Karpas-422 (cell line): ENCODE results near the gene RBL2. TPM values are rescaled to one million over a fixed set of nuclear protein-coding genes. Genes with fewer than 3 reads are reported as not detected.
A peak's percentile ranks its signal among the peaks of the same experiment; 100 is the strongest.
"Not testable (repeated sequence)": the region's sequence is repeated elsewhere in the genome, so short reads cannot be mapped to it uniquely, and the experiment has no call there.

Source experiments
- DNase-seq: peaks from one replicate; pipeline ENCODE4 v3.0.0-alpha.2; 2015
- H2AFZ ChIP-seq: fragments of 200-600 bp; sonication (generic); 2 replicates; pipeline ENCODE4 v1.6.1; 2014; ENCODE audit warnings: antibody characterized with exemption, low read length, mixed read lengths
- H3K27ac ChIP-seq: fragments of 200-600 bp; sonication (generic); 2 replicates; pipeline ENCODE4 v1.5.1; 2014; ENCODE audit warnings: mild to moderate bottlenecking, low read length, moderate library complexity
- H3K27me3 ChIP-seq: fragments of 200-600 bp; sonication (generic); 2 replicates; pipeline ENCODE4 v1.6.1; 2014; ENCODE audit warnings: low read length, mixed read lengths
- H3K36me3 ChIP-seq: fragments of 200-600 bp; sonication (generic); 2 replicates; pipeline ENCODE4 v1.6.1; 2014; ENCODE audit warnings: low read length, mixed read lengths; ENCODE audit not compliant: insufficient read depth
- H3K4me1 ChIP-seq: fragments of 200-600 bp; sonication (generic); 2 replicates; pipeline ENCODE4 v1.6.1; 2014; ENCODE audit warnings: mild to moderate bottlenecking, low read length, mixed read lengths
- H3K4me2 ChIP-seq: fragments of 200-600 bp; sonication (generic); 2 replicates; pipeline ENCODE4 v1.6.1; 2014; ENCODE audit warnings: low read length, low read depth, mild to moderate bottlenecking; ENCODE audit not compliant: poor library complexity, severe bottlenecking
- H3K4me3 ChIP-seq: fragments of 200-600 bp; sonication (generic); 2 replicates; pipeline ENCODE4 v1.5.1; 2014; ENCODE audit warnings: mild to moderate bottlenecking, antibody characterized with exemption, low read length, mixed read lengths
- H3K79me2 ChIP-seq: fragments of 200-600 bp; sonication (generic); 2 replicates; pipeline ENCODE4 v1.6.1; 2014; ENCODE audit warnings: mild to moderate bottlenecking, low read length, mixed read lengths
- H3K9ac ChIP-seq: fragments of 200-600 bp; sonication (generic); 2 replicates; pipeline ENCODE4 v1.6.0; 2014; ENCODE audit warnings: low read length
- H3K9me2 ChIP-seq: fragments of 200-600 bp; sonication (generic), shearing (Covaris generic); replicated peaks from 2 replicates; pipeline ENCODE4 v1.6.0; 2014; ENCODE audit warnings: mild to moderate bottlenecking, low read length, moderate library complexity; ENCODE audit not compliant: insufficient read depth
- H3K9me3 ChIP-seq: fragments of 300-700, 200-600 bp; sonication (generic); 2 replicates; pipeline ENCODE4 v1.6.1; 2014; ENCODE audit warnings: low read length, mixed read lengths
- H4K20me1 ChIP-seq: fragments of 200-600 bp; sonication (generic); 2 replicates; pipeline ENCODE4 v1.6.1; 2014; ENCODE audit warnings: mild to moderate bottlenecking, antibody characterized with exemption, low read length, low read depth; ENCODE audit not compliant: insufficient read depth
- total RNA-seq: library from RNA; depleted of rRNA; stranded (reverse); fragments of >200 nt; shearing (Covaris generic); gene quantifications from 2 replicates; pipeline ENCODE4 v1.2.3, GENCODE V29; 2014; ENCODE audit warnings: low replicate concordance

The RBL2 gene
- total RNA-seq, 1 experiment from 2014 or later = 97.9 TPM

GRCh38 chr16:53417976-53418375 lies 16.3 kb upstream of the RBL2 start:
- no peak overlapping the region for H2AFZ ChIP-seq
- DNase-seq = no peak
- H3K79me2 ChIP-seq = no peaks in the 10 kb centered on the region
- no peak overlapping the region for H3K9ac ChIP-seq
- no peak overlapping the region for H3K4me2 ChIP-seq
- peaks cover 7% of the 10 kb centered on the region for H3K4me1 ChIP-seq
- no peaks in the 10 kb centered on the region; the same call in 1 of the 2 replicates for H3K9me3 ChIP-seq
- no peaks in the 10 kb centered on the region for H3K9me2 ChIP-seq
- no peaks in the 10 kb centered on the region for H3K36me3 ChIP-seq
- H3K27me3 ChIP-seq = no peaks in the 10 kb centered on the region
- H3K27ac ChIP-seq = no peak overlapping the region
- H4K20me1 ChIP-seq = no peaks in the 10 kb centered on the region
- no peak overlapping the region for H3K4me3 ChIP-seq

- DNase-seq, H2AFZ ChIP-seq: not testable (repeated sequence)
Observed at GRCh38 chr16:53419383-53419709, 14.9 kb upstream of the RBL2 start.

GRCh38 chr16:53421248-53421647 lies 13.0 kb upstream of the RBL2 start:
- Histone ChIP-seq H3K4me3 (no peak overlapping the region), H3K79me2 (no peaks in the 10 kb centered on the region), H3K9me2 (no peaks in the 10 kb centered on the region), H3K27ac (no peak overlapping the region), H3K9ac (no peak overlapping the region), H3K36me3 (no peaks in the 10 kb centered on the region), H2AFZ (no peak overlapping the region), H3K9me3 (peaks cover 11% of the 10 kb centered on the region; the same call in 1 of the 2 replicates), H3K4me2 (no peak overlapping the region), H3K4me1 (peaks cover 7% of the 10 kb centered on the region), H3K27me3 (no peaks in the 10 kb centered on the region), H4K20me1 (no peaks in the 10 kb centered on the region)
- no peak for DNase-seq

More at GRCh38 chr16:53419383-53419709, 14.9 kb upstream of the RBL2 start:
- H3K4me1 ChIP-seq, H3K27ac ChIP-seq, H3K4me2 ChIP-seq, H3K79me2 ChIP-seq, H3K9me3 ChIP-seq, H3K27me3 ChIP-seq, H3K36me3 ChIP-seq, H3K4me3 ChIP-seq, H4K20me1 ChIP-seq, H3K9ac ChIP-seq, H3K9me2 ChIP-seq: not testable (repeated sequence)

GRCh38 chr16:53423968-53424367 lies 10.3 kb upstream of the RBL2 start:
- not testable (repeated sequence) for H4K20me1 ChIP-seq, H3K36me3 ChIP-seq, H3K9me2 ChIP-seq, H3K79me2 ChIP-seq, H2AFZ ChIP-seq, H3K9ac ChIP-seq, H3K4me3 ChIP-seq, H3K4me2 ChIP-seq, H3K27me3 ChIP-seq, H3K4me1 ChIP-seq, H3K27ac ChIP-seq, DNase-seq
- H3K9me3 ChIP-seq = peaks cover 11% of the 10 kb centered on the region; the same call in 1 of the 2 replicates

- H3K9ac ChIP-seq = no peak overlapping the region
Observed at GRCh38 chr16:53428681-53429080, 5.6 kb upstream of the RBL2 start.

GRCh38 chr16:53429221-53429943 lies 4.9 kb upstream of the RBL2 start:
- Histone ChIP-seq H3K4me1 (peaks cover 5% of the 10 kb centered on the region), H3K4me3 (no peak overlapping the region), H2AFZ (no peak overlapping the region), H3K9ac (no peak overlapping the region), H3K9me3 (0 out of 2 replicates have a peak, but pooled peaks cover 6% of the 10 kb centered on the region), H3K27ac (no peak overlapping the region), H4K20me1 (no peaks in the 10 kb centered on the region), H3K4me2 (no peak overlapping the region), H3K9me2 (no peaks in the 10 kb centered on the region; the same call in 1 of the 2 replicates), H3K36me3 (no peaks in the 10 kb centered on the region), H3K27me3 (no peaks in the 10 kb centered on the region), H3K79me2 (no peaks in the 10 kb centered on the region; the same call in 1 of the 2 replicates)
- no peak for DNase-seq

More at GRCh38 chr16:53428681-53429080, 5.6 kb upstream of the RBL2 start:
- Histone ChIP-seq H3K79me2 (no peaks in the 10 kb centered on the region), H4K20me1 (no peaks in the 10 kb centered on the region), H3K36me3 (no peaks in the 10 kb centered on the region), H3K27ac (no peak overlapping the region), H3K4me3 (no peak overlapping the region), H3K9me3 (peaks cover 6% of the 10 kb centered on the region; the same call in 1 of the 2 replicates), H2AFZ (no peak overlapping the region), H3K4me2 (no peak overlapping the region), H3K27me3 (no peaks in the 10 kb centered on the region), H3K9me2 (no peaks in the 10 kb centered on the region; the same call in 1 of the 2 replicates), H3K4me1 (peaks cover under 1% of the 10 kb centered on the region; the same call in 1 of the 2 replicates)
- no peak for DNase-seq

- no peak overlapping the region for H2AFZ ChIP-seq
- H3K9me2 ChIP-seq = no peaks in the 10 kb centered on the region; the same call in 1 of the 2 replicates
- no peaks in the 10 kb centered on the region for H3K9me3 ChIP-seq
- H3K9ac ChIP-seq = no peak overlapping the region
- H3K4me3 ChIP-seq = no peak overlapping the region
- no peak overlapping the region for H3K27ac ChIP-seq
- H3K36me3 ChIP-seq = no peaks in the 10 kb centered on the region
- peaks cover 5% of the 10 kb centered on the region for H3K4me1 ChIP-seq
- H3K79me2 ChIP-seq = peaks cover 9% of the 10 kb centered on the region
- no peak for DNase-seq
- H4K20me1 ChIP-seq = no peaks in the 10 kb centered on the region; the same call in 1 of the 2 replicates
- no peak overlapping the region for H3K4me2 ChIP-seq
- H3K27me3 ChIP-seq = no peaks in the 10 kb centered on the region
Observed at GRCh38 chr16:53430363-53430762, 3.9 kb upstream of the RBL2 start.

GRCh38 chr16:53433509-53433908 lies 762 bp upstream of the RBL2 start:
- Histone ChIP-seq H3K36me3 (no peaks in the 10 kb centered on the region), H3K79me2 (peaks cover 40% of the 10 kb centered on the region), H3K27ac (no peak overlapping the region), H3K4me3 (no peak overlapping the region), H2AFZ (peak overlapping the region; percentile 98; the same call in 1 of the 2 replicates), H3K27me3 (no peaks in the 10 kb centered on the region), H3K4me2 (no peak overlapping the region), H3K9ac (no peak overlapping the region), H4K20me1 (peaks cover 13% of the 10 kb centered on the region), H3K4me1 (peaks cover 25% of the 10 kb centered on the region), H3K9me3 (no peaks in the 10 kb centered on the region), H3K9me2 (no peaks in the 10 kb centered on the region)
- no peak for DNase-seq
